Epithelial cell of prostate (primary cell): ENCODE measurements around the gene ZNF557.
A peak's percentile ranks its signal among the peaks of the same experiment; 100 is the strongest.

Experiments
- DNase-seq: peaks from one replicate; pipeline ENCODE4 v3.0.0-alpha.2; 2011; ENCODE audit warnings: low read depth, low spot score
- H3K27ac ChIP-seq: fragments of 450-650 bp; 2 replicates; pipeline ENCODE4 v1.5.1; 2017; ENCODE audit warnings: mild to moderate bottlenecking

The ZNF557 gene

GRCh38 chr19:7072541-7072940, 3.0 kb downstream of the ZNF557 start:
- DNase-seq = no peak

DNA sequence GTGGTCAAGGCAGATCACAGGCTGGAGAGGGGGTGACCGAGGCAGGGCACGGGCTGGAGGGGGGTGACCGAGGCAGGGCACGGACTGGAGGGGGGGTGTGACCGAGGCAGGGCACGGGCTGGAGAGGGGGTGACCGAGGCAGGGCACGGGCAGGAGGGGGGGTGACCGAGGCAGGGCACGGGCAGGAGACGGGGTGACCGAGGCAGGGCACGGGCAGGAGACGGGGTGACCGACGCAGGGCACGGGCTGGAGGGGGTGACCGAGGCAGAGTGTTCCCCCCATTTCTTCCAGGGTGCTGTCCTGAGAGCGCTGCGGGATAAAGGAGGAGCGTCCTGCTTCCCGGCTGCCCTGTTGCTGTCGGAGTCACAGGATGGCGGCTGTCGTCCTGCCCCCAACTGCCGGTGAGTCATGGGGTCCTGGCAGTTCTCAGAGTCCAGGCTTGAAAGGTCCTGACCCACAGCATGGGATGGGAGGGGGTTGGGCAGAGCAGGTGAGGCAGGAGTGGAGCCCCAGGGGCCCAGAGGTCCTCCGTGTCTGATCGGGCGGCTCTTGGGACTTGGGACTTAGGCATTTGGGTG, 5.3 kb downstream of the ZNF557 start:
- DNase-seq = no peak
- no peak overlapping the region for H3K27ac ChIP-seq

More at GRCh38 chr19:7072541-7072940, 3.0 kb downstream of the ZNF557 start:
- no peak overlapping the region for H3K27ac ChIP-seq

DNA sequence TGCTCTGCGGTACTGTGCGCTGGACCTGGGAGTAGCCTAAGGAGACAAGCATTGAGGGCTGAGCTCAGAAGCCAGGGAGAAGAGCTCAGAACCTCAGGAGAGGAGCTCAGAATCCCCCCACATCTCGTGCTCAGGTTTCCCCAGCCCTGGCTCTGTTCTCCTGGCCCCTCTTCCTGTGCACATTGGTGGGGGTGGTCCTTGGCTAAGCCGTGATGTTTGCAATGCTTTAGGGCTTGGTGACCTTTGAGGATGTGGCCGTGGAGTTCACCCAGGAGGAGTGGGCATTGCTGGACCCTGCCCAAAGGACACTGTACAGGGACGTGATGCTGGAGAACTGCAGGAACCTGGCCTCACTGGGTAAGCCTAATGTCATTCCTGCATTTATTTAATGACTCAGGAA, 6.6 kb downstream of the ZNF557 start:
- H3K27ac ChIP-seq = no peak overlapping the region
- DNase-seq = no peak

- no peak overlapping the region for H3K27ac ChIP-seq
These were observed 8.5 kb downstream of the ZNF557 start for GRCh38 chr19:7078008-7078407.

GRCh38 chr19:7083076-7083956, 13.8 kb downstream of the ZNF557 start:
- H3K27ac ChIP-seq = no peak overlapping the region
- DNase-seq = no peak

More at GRCh38 chr19:7078008-7078407, 8.5 kb downstream of the ZNF557 start:
- DNase-seq = no peak

GRCh38 chr19:7088999-7089398, 19.5 kb downstream of the ZNF557 start:
- no peak for DNase-seq
- H3K27ac ChIP-seq = no peak overlapping the region

DNA sequence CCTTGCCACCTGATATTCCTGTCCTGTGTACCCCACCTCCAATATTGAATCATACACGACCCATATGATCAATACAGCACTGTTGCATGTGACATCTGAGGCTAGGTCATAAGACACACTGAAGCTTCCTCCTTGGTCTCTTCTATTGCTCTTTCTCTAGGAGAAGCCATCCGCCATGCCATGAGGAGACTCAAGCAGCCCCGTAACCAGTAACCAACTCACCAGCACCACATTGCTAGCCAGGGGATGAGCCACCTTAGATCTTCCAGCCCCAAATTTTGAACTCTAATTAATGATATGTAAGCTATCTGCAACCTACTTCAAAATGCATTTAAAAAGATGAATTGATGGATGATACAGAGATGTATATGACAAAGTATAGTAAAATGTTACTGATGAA, 28.6 kb downstream of the ZNF557 start:
- no peak for DNase-seq
- no peak overlapping the region for H3K27ac ChIP-seq

DNA sequence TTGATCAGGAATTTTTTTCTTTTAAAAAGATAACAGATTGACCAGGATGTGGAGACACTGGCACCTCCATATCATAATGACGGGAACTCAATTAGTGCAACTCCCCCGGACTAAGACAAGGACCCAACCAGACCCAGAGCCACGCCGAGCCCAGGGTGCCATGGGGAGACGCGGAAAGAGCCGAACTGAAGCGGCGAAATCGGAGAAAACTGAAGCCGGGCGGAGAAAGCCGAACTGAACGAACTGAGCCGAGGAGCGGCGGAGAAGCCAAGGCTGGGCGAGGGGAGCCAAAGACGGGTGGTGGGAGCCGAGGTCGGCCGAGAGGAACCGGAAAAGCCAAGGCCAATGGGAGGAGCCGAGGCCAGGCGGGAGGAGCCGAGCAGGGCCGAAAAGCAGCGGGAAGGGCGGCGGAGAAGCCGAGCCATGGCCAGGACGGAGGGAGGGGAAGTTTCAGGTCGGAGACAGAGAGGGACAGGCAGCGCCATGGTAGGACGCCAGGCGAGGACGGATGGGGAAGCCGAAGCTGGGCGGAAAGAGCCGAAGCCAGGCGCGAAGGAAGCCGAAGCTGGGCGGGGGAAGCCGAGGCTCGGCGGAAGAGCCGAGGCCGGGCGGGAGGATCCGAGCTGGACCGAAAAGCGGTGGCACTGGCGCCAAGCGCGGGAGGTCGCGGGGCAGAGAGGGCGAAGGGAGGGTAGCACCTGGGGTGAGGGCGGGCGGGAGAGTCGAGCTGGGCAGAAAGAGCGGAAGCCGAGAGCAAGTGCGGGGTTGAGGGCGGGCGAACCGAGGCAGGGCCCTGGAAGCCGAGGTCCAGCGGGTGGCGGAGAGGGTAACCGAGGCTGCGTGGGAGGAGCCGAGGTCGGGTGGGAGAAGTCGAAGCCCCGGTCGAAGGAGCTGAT, 29.4 kb downstream of the ZNF557 start:
- DNase-seq = peak; percentile 53
- H3K27ac ChIP-seq = peak overlapping the region; percentile 81

DNA sequence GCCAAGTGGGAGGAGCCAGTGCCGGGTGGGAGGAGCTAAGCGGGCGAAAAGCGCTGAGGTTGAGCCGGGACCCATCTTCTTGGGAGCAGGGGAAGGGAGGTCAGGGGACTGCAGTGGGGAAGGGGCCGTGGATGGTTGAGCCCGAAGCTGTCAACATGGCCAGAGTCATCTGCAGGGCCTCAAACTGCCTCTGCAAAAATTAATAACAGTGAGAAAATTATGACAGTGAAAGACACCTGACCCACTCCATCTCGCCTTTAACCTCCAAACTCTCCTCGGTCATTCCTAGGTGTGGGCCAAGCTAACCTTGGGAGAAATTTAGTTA, 30.1 kb downstream of the ZNF557 start:
- no peak for DNase-seq
- H3K27ac ChIP-seq = peak overlapping the region; percentile 81

DNA sequence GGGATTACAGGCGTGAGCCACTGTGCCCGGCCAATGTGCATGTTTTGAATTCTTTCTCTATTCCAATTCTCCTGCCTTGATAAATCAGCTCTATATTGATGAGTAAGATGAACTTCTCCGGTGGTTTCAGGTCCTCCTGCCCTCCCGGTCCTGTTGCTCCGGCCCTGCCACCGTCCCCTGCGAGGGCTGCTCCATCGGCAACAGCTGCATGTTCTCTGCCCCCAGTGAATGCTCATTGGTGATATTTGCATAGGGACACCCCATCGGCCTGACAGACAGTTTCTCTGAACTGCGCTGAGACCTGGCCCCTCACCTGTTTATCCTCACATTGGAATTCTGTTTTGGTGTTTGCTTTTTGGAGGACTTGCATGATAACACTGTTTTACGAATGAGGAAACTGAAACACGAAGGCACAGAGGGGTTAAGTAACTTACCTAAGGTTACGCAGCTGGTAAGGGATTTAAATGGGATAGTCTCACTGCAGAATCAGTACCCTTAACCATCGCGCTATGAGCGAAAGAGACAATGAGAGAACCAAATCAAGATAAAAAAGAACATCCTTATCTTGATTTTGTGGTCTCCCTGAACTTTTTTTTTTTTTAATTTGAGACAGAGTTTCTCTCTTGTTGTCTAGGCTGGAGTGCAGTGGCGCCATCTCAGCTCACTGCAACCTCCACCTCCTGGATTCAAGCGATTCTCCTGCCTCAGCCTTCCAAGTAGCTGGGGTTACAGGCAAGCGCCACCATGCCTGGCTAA, 32.2 kb downstream of the ZNF557 start:
- DNase-seq = no peak
- no peak overlapping the region for H3K27ac ChIP-seq

DNA sequence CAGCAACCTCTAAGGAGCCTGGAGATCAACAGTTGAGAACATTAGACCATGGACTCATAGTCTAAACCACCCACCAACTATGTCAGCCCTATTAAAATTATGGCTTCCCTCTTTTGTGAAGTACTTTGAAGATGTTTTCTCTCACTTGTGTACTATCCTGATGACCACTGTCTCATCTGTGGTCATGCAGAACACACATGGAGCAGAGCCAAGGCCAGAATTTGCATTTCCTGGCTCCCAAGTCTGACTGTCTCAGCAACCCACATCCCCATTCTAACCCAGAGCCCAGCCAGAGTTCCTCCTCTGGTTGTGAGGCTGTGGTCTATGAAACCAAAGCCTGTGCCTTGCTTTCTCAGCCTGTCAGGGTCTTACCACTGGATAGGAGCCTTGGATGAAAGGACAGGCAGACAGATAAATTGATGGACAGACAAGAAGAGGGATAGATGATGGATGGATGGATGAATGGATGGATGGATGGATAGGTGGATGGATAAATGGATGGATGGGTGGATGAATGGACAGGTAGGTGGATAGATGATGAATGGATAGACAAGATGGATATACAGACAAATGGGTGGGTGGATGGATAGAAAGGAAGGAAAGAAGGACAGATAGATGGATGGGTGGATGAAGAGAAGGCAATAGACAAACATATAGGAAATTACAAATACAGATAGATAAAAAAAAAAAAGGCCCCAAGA, 35.4 kb downstream of the ZNF557 start:
- DNase-seq = no peak
- no peak overlapping the region for H3K27ac ChIP-seq

- H3K27ac ChIP-seq = no peak overlapping the region
- no peak for DNase-seq
These were observed 37.5 kb downstream of the ZNF557 start for GRCh38 chr19:7106711-7107657.

DNA sequence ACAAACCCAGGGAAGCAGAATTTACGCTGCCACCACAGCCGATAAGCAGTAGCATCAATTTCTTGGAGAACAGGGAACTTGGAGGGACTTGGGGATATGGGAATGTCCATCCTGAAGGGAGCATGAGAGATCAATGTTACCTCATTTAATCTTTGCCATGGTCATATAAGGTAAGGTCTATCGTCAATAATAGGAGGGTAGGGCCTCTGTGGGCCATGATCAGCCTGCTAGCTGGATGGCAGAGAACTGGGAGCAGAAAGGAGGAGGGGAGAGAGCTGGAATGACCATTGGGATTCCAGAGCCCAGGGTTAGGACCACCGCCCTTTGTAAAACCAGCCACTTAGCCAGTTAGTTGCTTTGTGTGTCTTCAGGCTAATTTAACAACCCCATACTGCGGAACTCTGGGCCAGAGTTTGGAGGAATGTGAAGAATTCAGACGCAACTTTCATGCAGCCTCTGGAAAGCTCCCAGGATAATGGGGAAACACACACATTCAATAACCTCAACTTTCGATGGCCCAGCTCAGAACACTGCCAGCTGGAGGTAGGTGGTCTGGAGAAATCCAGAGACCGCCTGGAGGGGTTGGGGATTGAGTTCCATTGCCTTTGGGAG, 40.3 kb downstream of the ZNF557 start:
- no peak for DNase-seq
- no peak overlapping the region for H3K27ac ChIP-seq

DNA sequence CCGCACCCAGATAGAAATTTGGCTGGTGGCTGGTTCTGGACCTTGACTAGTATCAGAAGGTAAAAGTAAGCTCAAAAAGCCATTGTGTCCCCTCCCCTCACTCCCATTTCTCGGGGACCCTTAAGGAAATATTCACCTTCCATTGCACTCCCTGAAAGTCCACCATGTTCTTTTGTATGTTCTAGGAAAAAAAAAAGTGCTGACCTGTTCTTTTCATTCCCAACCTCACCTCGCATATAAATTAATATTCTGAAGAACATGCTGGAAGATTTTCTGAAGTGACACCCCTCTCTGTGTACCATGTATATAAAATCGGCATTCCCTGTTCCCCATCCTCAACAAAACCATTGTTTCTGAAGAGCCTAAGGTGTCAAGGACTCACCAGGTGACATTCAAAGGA, 43.2 kb downstream of the ZNF557 start:
- no peak overlapping the region for H3K27ac ChIP-seq
- DNase-seq = no peak

DNA sequence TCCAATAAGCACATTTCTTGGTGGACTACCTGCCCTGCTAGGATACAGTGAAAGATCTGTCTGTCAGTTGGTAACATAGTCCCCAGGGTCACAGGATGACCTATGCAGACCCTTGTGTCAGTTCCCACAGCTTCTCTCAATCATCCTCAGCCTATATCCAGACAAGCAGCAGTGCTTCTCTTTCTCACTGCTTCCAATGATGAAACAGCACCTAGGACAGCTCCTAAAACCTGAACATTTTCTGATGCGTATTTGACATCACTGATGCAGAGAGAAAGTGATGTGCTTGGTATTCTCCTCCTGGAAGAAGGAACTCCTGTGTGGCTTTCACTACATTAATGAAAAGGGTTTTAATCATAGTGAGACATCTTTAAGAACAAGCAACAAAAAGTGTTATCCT, 43.7 kb downstream of the ZNF557 start:
- H3K27ac ChIP-seq = no peak overlapping the region
- DNase-seq = no peak

DNA sequence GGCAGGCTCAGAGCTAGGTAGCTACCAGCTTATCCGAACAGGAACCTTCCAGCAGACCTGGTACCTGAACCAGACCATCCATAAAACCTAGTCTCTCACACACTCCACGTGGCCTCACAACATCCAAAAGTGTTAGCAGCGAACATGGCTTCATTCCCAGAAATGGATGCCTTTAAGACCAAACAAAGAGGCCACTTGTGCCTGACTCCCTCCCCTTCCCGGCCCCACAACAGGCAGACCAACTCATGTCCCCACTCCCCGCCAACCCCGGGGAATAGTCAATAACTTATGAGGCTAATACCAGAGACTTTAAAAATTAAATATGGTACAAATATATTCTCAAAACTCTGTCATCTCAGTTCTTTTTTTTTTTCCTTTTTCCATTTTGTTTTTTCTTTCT, 46.2 kb downstream of the ZNF557 start:
- H3K27ac ChIP-seq = no peak overlapping the region
- no peak for DNase-seq

GRCh38 chr19:7117248-7117647, 47.7 kb downstream of the ZNF557 start:
- no peak for DNase-seq
- no peak overlapping the region for H3K27ac ChIP-seq

- DNase-seq = no peak
- H3K27ac ChIP-seq = no peak overlapping the region
These were observed 50.1 kb downstream of the ZNF557 start for GRCh38 chr19:7119582-7119981.
